GM19035 (cell line): ENCODE results near the gene NDST1.

Experiments used
- ATAC-seq: cut with Tn5 transposase; IDR thresholded peaks from one replicate; pipeline ENCODE4 v1.9.1; 2021; ENCODE audit not compliant: unreplicated experiment

Gene NDST1

DNA sequence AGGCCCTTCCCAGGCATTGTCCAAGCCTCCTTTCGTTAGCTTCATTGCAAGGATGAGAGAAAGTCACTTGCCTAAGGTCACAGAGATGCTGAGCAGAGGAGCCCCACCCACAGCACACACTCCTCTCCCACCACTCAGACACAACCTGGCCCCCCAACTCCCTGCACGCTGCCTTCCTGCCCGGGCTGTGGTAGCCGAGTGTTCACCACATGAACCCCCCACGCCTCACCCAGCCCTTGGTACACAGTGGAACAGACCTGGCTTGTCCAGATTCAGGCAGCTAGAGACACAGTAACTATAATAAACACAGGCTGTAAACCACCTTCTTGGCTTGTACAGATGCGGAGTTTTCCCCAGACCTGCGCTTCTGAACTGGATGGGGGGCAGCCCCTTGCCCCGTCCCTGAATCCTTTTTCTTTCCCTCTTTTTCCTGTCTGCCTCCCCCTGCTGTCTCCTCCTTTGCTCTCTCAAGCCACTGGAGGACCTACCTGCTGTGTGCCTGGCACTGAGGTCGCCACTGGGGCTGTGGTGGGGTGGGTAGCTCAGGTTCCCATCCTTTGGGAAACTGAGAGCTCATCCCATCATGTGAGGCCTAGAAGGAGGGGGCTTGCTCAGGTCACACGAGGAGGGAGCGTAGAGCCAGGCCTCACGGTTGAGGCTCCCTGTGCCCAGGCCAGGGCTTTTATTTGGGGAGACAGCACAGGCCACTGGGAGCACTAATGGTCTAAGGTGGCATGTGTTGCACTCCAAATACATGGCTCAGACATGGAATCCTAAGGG lies 76.8 kb downstream of the NDST1 start:
- no peak for ATAC-seq

GRCh38 chr5:150585781-150586341 lies 77.9 kb downstream of the NDST1 start:
- no peak for ATAC-seq

DNA sequence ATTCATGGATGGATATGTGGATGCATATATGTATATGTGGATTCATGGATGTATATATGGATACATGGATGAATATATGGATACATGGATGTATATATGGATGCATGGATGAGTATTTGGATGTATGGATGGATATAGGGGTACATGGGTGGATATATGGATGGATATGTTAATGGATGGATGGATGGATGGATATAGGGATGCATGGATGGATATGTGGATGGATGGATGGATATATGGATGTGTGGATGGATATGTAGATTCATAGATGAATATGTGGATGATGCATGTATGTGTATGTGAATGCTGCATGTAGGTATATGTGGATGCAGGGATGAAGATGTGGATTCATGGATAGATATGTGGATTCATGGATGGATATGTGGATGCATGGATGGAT lies 79.1 kb downstream of the NDST1 start:
- ATAC-seq = no peak

- no peak for ATAC-seq
Measured at GRCh38 chr5:150587856-150588595, 80.1 kb downstream of the NDST1 start.

DNA sequence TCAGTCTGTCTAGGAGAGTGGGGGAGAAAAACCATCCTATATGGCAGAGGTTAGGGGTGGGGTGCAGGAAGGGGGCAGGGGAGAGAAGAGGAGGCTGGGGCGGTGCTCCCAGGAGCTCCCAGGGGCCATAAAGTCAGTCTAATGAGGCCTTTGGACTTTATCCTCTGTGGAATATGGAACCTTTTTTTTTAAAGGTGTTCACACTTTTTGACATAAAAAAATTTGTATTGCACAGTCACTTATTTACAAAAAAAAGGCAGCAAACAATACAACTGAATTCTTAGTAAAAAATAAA lies 80.6 kb downstream of the NDST1 start:
- ATAC-seq = no peak

GRCh38 chr5:150589862-150590601 lies 82.1 kb downstream of the NDST1 start:
- ATAC-seq = no peak

- ATAC-seq = no peak
Measured at GRCh38 chr5:150590979-150591695, 83.2 kb downstream of the NDST1 start.

DNA sequence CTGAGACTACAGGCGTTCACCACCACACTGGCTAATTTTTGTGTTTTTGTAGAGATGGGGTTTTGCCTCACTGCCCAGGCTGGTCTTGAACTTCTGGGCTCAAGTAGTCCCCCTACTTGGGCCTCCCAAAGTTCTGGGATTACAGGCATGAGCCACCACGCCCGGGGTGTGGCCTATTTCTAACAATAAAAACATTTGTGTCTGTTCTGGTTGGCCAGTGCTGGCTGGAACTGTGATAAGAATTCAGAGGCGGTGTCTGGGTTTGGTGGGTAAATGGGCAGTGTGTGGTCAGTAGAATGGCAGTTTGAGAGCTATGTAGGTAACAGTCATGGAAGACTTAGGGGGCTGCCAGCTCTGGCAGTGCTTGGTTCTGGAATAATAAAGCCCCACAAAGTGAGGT lies 85.7 kb downstream of the NDST1 start:
- ATAC-seq = no peak

- ATAC-seq = no peak
Measured at GRCh38 chr5:150593996-150594395, 86.1 kb downstream of the NDST1 start.

GRCh38 chr5:150595466-150596031 lies 87.6 kb downstream of the NDST1 start:
- ATAC-seq = no peak

DNA sequence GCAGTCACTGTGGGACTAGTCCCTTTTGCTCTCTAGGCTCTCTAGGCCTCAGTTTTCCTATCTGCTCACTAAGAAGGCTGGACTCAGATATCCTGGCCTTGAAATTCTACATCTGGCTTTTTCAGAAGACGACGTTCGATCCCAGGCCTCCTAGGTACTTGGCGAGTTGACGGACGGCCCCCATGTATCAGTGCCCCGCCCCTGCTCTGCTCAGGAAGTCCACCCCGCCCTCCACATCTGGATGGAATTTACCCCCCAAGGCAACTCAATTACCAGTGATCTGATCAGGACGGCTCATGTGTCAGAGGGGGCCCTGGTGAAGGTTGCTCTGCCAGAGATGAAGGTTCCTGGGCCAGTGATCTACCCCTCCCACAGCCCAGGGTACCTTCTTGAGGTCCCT lies 88.4 kb downstream of the NDST1 start:
- ATAC-seq = no peak

- ATAC-seq = no peak
Measured at GRCh38 chr5:150596826-150597225, 88.9 kb downstream of the NDST1 start.

DNA sequence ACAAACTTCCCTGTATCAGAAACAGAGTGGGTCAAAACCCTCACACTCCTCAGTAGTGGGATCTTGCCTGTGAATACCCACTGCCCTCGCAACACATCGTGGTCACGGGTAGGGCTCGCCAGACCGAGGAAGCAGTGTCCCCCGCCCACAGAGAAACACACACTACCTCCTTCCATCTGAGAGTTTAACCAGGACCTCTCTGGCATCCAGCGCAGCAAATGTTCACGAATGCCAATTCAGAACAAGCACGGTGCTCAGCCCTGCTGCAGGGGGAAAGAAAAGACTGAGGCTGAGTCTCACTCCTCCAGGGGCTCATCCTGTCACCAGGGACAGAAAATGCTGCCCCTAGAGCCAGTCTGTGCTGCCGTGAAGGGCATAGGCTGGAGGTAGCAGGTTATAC lies 90.1 kb downstream of the NDST1 start:
- no peak for ATAC-seq

DNA sequence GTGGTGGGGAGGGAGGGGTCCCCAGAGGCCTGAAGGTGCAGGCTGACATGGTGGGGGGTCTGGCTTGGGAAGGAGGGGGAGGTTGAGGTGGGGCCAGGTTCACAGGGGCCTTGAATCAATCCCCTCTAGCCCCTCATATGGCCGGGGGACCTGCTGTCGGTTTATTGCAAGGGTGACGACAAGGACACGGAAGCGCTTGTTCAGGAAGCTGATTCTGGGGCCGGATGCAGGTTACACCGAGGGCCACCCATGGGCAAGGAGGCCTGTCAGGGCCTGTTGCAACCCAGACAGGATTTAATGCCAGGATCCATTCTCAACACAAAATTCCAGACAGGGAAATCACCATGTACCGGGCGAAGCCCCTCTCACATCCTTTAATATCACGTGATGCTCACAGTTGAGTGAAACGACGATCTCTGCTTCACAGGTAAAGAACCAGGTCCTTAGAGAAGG lies 90.9 kb downstream of the NDST1 start:
- ATAC-seq = no peak

- no peak for ATAC-seq
Measured at GRCh38 chr5:150599281-150599680, 91.3 kb downstream of the NDST1 start.

DNA sequence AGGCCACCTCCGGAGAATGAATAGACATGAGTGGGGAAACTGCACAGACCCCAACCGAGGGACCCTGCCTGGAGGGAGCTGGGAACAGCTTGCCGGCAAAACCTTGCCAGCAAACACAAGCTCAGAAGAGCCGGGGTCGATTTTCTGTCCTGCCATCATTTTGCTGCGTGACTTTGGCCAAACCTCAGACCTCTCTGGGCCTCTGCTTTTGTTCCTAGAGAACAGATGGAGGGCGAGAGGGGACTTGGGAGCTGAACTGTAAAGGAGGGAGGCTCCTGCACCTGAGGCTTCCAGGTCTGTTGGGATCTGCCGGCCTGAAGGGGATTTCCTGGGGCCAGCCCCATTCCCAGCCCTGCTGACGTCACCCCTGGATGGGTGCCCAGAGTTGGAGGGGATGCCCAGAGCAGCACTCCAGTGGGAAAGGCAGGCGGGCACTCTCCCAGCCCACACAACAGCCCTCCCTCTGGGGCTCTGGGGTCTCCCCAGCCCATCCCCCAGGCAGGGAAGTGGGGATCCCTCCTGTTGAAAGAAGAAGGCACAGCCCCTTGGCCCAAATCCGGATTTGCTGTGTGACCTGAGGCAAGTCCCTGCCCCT lies 92.1 kb downstream of the NDST1 start:
- ATAC-seq = no peak

DNA sequence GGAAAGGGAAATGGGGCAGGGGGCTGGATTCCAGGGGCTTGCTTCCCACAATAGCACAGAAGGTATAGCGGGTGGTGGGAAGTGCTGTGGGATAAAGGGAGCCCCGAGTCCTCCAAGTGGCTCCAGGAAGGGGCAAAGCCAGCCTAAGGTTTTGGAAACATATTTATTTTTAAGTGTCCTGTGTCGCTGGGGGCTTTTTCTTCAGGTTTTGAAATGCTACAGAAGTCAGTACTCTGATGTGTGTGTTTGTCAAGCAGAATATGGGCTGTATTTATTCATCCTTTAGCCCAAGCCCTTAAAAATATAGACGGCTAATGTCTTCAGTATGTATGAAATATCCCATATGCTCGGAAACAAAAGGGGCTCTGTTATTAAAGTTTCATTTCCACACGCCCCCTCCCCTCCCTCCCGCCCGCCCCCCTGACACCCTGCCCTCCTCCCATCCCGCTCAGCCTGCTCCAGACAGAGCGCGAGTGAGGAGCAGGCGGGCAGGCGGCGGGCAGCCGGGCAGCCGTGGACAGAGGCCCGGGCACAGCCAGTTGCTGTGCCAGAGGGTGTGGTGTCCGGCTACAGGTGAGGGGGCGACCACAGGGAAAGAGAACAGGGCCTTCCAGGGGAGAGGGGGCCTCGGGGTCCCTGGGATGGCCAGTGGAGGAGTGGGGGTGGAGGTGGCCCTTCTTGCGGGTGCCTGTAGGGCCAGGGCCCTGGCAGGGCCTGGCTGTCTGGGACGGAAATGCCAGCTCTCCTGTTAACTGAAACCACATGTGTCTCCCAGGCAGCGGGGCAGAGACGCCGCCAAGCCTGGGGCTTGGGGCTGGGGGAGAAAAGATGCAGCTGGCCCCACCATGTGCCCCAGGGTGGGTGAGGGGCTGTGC lies 92.9 kb downstream of the NDST1 start:
- no peak for ATAC-seq

- no peak for ATAC-seq
Measured at GRCh38 chr5:150601491-150602345, 93.8 kb downstream of the NDST1 start.
